Lower leg skin (tissue), 4 donors: ENCODE data around the gene NFATC2. TPM values are rescaled to one million over a fixed set of nuclear protein-coding genes. Genes with fewer than 3 reads are reported as not detected.

Source experiments
- DNase-seq, 2 donors: peaks; one replicate each; pipeline ENCODE4 v3.0.0-alpha.2; 2019; ENCODE audit warnings: low spot score in 2 of 2
- H3K4me3 ChIP-seq: fragments of 200-600 bp; sonication (generic); 2 replicates; pipeline ENCODE4 v1.5.1; 2017; ENCODE audit warnings: mild to moderate bottlenecking, low read depth; ENCODE audit not compliant: poor library complexity, severe bottlenecking
- POLR2A ChIP-seq, 2 donors: fragments of 450-650 bp; IDR thresholded peaks; one replicate each; pipeline ENCODE4 v1.6.1; 2016 to 2017; ENCODE audit warnings: antibody characterized with exemption in 2 of 2, mild to moderate bottlenecking in 1 of 2, moderate library complexity in 1 of 2
- WGBS, 2 donors: methylation state at CpG; one replicate each; pipeline ENCODE4 v1.1.5; 2018; 5-methylcytosine and 5-hydroxymethylcytosine counted together
- intact Hi-C: fragments of 100-400 bp; cut with DNase I; formaldehyde crosslinking; loops from one replicate; pipeline ENCODE4 v1.15.0; 2023; ENCODE audit warnings: low total_unique reads
- total RNA-seq, 4 donors: library from RNA; depleted of rRNA; stranded (reverse); fragments of >200 nt; gene quantifications; one replicate each; pipeline ENCODE4 v1.1.0, GENCODE V29; 2016
- TF ChIP-seq, protein P1 (sequence below), 3 donors: fragments of 450-650 bp; IDR thresholded peaks; one replicate each; pipeline ENCODE4 v1.5.1; 2016; ENCODE audit warnings: antibody characterized with exemption in 3 of 3, mild to moderate bottlenecking in 3 of 3, moderate library complexity in 2 of 3

NFATC2 gene
- total RNA-seq, 4 donors from 2014 or later = 4.0 to 10.4 (median 5.1) TPM

DNA sequence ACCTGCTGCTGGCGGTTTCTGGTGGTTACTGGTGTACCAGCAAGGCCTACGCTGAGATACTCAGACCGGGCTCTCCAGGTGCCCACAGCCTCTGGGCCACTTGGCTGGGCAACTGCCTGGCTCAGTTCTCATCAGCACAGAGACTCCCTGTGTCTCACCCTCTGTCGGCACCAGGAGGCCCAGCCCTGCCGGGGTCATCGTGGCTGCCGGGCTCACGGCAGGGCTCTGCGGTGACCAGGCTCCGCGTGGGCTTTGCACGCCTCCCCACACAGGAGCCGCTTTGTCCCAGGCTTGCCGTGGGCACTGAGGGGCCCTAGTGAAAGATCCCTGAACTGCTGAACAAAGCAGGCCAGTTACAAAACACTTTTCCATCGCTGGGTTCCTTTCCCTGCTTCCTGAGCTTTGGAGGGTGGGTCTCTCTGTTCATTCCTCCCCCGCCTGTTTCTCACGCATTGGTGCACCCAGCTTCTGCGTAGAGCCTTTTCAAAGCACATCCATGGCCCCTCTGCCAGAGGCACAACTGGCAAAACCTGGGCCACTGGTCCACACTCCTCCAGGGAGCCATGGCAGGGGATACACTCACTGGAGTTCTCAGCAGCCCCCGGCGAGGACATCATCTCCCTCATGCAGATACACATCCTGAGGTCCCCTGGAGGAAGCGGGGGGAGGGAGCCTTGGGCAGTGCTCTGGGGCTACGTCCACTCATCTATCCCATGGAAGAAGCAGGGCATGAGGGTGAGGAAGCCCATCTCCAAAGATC is 117.0 kb downstream of the NFATC2 start:
- no peak for DNase-seq
- H3K4me3 ChIP-seq = no peak overlapping the region
- 84 to 92% methylated on average over 22 of the region's 22 CpGs for WGBS, 2 donors
- TF ChIP-seq POLR2A (IDR thresholded peaks at IDR 0.05) = no peak
- TF ChIP-seq, protein P1, sequence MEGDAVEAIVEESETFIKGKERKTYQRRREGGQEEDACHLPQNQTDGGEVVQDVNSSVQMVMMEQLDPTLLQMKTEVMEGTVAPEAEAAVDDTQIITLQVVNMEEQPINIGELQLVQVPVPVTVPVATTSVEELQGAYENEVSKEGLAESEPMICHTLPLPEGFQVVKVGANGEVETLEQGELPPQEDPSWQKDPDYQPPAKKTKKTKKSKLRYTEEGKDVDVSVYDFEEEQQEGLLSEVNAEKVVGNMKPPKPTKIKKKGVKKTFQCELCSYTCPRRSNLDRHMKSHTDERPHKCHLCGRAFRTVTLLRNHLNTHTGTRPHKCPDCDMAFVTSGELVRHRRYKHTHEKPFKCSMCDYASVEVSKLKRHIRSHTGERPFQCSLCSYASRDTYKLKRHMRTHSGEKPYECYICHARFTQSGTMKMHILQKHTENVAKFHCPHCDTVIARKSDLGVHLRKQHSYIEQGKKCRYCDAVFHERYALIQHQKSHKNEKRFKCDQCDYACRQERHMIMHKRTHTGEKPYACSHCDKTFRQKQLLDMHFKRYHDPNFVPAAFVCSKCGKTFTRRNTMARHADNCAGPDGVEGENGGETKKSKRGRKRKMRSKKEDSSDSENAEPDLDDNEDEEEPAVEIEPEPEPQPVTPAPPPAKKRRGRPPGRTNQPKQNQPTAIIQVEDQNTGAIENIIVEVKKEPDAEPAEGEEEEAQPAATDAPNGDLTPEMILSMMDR (IDR thresholded peaks at IDR 0.05) = no peak
- intact Hi-C loops = no loop called here

DNA sequence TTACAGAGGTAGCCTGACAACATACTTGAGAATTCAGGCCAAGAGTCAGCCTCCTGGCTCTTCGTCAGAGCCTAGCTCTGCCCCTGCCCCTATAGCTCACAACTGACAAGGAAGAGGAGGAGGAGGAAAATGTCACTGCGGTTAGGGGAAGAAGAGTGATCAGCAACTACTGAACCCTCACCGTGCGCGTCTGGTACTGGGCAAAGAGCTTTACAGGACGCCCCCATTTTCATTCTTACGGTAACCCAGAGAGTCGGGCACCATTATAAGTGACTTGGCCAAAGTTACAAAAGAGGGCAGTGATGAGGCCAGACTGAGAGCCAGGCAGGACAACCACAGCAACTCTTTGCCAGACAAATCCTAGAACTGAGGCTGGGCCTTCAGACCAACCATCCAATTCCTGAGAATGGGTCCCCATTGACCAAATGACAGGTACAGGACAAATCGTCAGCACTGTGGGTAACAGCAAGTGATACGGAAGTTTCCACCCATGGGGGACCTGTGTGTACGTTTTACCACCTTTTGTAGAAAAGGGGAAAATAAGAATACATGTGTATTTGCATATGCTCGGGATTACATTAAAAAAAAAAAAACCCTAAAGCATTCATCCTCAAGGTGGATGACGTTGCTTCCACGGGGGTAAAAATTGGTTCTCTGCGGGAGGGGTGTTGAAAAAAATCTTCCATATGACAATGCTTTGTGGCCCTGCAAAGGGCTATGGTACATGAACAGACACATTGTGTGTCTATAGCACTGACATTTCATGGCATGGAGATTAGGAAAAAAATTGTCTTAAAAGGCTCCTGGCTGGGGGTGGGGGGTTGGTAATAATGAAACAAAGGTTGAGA is 118.0 kb downstream of the NFATC2 start:
- TF ChIP-seq POLR2A (IDR thresholded peaks at IDR 0.05) = no peak
- TF ChIP-seq, protein P1 (IDR thresholded peaks at IDR 0.05) = no peak
- no peak for DNase-seq
- intact Hi-C loops = no loop called here
- 87 to 90% methylated on average over 15 of the region's 15 CpGs for WGBS, 2 donors
- no peak overlapping the region for H3K4me3 ChIP-seq

DNA sequence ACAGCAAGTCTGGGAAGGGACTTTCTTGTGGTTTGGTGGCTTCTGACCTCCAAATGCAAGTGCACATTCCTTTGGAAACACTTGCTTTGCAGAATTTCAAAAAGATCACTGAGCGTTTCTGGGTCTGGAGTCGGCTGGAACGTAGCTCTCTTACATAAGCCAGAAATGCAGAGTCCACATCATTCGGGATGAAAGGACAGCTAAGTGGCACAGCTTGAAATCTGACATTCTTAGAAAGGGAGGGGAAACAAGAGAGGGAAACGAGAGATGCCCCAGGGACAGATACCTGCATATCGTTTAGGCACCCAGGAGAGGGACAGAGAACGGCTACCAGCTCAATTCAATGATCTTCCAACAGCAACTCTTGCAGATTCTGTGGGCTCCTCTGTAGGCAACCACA is 118.7 kb downstream of the NFATC2 start:
- intact Hi-C loops = no loop called here
- TF ChIP-seq, protein P1 (IDR thresholded peaks at IDR 0.05) = no peak
- TF ChIP-seq POLR2A (IDR thresholded peaks at IDR 0.05) = no peak
- no peak overlapping the region for H3K4me3 ChIP-seq
- no peak for DNase-seq
- 70 to 72% methylated on average over 7 of the region's 7 CpGs for WGBS, 2 donors

DNA sequence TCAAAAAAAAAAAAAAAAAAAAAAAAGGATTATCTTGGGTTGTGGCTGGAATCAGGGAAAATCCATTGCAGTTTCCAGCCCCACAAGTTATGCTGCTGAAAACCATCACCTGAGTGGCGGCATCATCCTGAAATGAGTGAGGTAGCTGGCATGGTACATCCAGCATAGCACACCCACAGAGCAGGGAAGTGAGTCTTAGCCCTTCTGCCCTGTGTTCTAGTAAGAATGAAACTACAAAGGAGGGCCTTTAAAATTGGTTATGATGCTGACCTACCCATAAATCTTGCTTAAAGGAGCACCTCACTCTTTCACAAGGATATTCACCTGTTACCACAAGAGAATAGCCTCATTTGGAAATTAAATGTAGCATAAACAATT is 119.2 kb downstream of the NFATC2 start:
- intact Hi-C loops = no loop called here
- TF ChIP-seq POLR2A (IDR thresholded peaks at IDR 0.05) = no peak
- no peak for DNase-seq
- no peak overlapping the region for H3K4me3 ChIP-seq
- WGBS, 2 donors = 95 to 100% methylated on average over 1 of the region's 1 CpG

DNA sequence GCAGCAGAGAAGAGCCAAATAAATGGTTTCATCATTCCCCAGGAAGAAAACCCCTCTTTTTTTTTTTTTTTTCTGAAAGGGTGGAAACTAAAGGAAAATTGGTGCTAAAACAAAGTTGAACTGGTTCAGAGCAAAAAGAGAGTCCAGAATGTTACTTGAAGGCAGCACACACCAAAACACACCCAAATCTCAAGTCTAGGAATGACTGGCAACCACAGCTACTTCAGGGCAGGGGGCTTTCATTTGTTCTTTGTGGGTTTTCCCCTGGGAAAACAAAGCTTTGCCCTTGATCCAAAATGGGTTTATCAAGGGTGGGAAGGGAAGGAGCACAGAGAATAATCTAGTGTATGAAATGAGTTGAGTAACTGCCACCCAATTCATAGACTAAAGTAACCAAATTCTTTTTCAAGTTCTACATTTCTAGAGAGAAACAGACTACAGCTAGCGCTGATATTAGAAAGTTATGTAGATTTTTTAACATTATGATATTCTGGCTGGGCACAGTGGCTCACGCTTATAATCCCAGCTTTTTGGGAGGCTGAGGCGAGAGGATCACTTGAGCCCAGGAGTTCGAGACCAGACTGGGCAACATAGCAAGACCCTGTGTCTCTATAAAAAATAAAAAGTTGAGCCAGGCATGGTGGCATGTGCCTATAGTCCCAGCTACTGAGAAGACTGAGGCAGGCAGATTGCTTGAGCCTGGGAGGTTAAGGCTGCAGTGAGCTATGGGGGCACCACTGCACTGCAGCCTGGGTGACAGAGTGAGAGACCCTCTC is 119.8 kb downstream of the NFATC2 start:
- intact Hi-C loops = no loop called here
- TF ChIP-seq, protein P1 (IDR thresholded peaks at IDR 0.05) = no peak
- no peak for TF ChIP-seq POLR2A (IDR thresholded peaks at IDR 0.05)
- WGBS, 2 donors = 91 to 98% methylated on average over 4 of the region's 4 CpGs
- H3K4me3 ChIP-seq = no peak overlapping the region
- DNase-seq = no peak

DNA sequence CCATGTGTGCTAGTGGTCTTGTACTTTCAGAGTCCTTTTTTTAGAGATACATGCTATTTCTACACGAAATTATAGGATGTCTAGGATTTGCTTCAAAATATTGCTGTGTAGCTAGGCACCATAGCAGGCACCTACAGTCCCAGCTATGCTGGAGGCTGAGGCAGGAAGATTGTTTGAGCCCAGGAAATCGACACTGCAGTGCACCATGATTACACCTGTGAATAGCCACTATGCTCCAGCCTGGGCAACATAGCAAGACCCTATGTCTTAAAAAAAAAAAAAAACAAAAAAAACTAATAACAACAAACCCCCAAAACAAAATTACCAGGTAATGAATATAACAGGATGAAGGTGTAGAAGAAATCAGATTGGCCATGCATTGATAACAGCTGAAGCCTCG is 121.7 kb downstream of the NFATC2 start:
- no peak overlapping the region for H3K4me3 ChIP-seq
- 87 to 95% methylated on average over 3 of the region's 3 CpGs for WGBS, 2 donors
- TF ChIP-seq, protein P1 (IDR thresholded peaks at IDR 0.05) = no peak
- no peak for TF ChIP-seq POLR2A (IDR thresholded peaks at IDR 0.05)
- no peak for DNase-seq
- intact Hi-C loops = no loop called here
